Upper lobe of left lung (tissue), 4 donors: ENCODE measurements around the gene GMPPA.

Experiments
- CTCF ChIP-seq, 6 experiments: fragments of 450-650 bp in 4 of 6; fragments of 200-600 bp in 2 of 6; sonication (generic) in 2 of 6; IDR thresholded peaks; one replicate each; pipeline ENCODE4 v1.5.1; 2016 to 2019; ENCODE audit warnings: antibody characterized with exemption in 6 of 6
- POLR2A ChIP-seq, 4 donors: fragments of 450-650 bp; IDR thresholded peaks; one replicate each; pipeline ENCODE4 v1.5.1; 2016 to 2017; ENCODE audit warnings: antibody characterized with exemption in 4 of 4, mild to moderate bottlenecking in 2 of 4
- POLR2AphosphoS5 ChIP-seq, 2 donors: sonication (generic); formaldehyde crosslinking; IDR thresholded peaks; one replicate each; pipeline ENCODE4 v1.5.1; 2017; ENCODE audit warnings: antibody characterized with exemption in 2 of 2

GRCh38 chr2:219453671-219454590 lies 44.8 kb upstream of the GMPPA start:
- TF ChIP-seq CTCF (IDR thresholded peaks at IDR 0.05) (no peak), POLR2A (IDR thresholded peaks at IDR 0.05) (no peak), POLR2AphosphoS5 (IDR thresholded peaks at IDR 0.05) (no peak)
